Kidney (tissue), 14 donors: ENCODE data around the gene GGCX. TPM values are rescaled to one million over a fixed set of nuclear protein-coding genes. Genes with fewer than 3 reads are reported as not detected.

Experiments used
- DNase-seq, 5 donors: peaks; one replicate each; pipeline ENCODE4 v3.0.0-alpha.2; 2013 to 2020
- FAIRE-seq: peaks from 2 replicates; lab custom pipeline; 2012; peaks lifted over from hg19 to GRCh38; lab: Jason Lieb, UNC
- H3K27ac ChIP-seq, 2 donors: one replicate each; pipeline ENCODE4 v1.7.0; 2013; ENCODE audit warnings: low read depth in 2 of 2, low read length in 2 of 2, inconsistent platforms in 1 of 2
- H3K27me3 ChIP-seq: one replicate; pipeline ENCODE4 v1.7.1; 2013; ENCODE audit warnings: low read length, inconsistent platforms; ENCODE audit not compliant: control insufficient read depth, insufficient read depth
- H3K36me3 ChIP-seq, 3 donors: one replicate each; pipeline versions ENCODE4 v1.7.0 to v1.7.1; 2013; ENCODE audit warnings: low read length in 3 of 3, control low read depth in 1 of 3, inconsistent platforms in 1 of 3; ENCODE audit not compliant: insufficient read depth in 3 of 3, control insufficient read depth in 2 of 3
- H3K4me1 ChIP-seq, 3 donors: one replicate each; pipeline versions ENCODE4 v1.7.0 to v1.7.1; 2013; ENCODE audit warnings: low read length in 3 of 3, inconsistent platforms in 1 of 3, low read depth in 1 of 3; ENCODE audit not compliant: control insufficient read depth in 2 of 3, insufficient read depth in 2 of 3
- H3K4me3 ChIP-seq, 3 donors: one replicate each; pipeline versions ENCODE4 v1.7.0 to v1.8.1; 2013; ENCODE audit warnings: low read length in 3 of 3, control low read depth in 1 of 3, inconsistent platforms in 1 of 3
- H3K9ac ChIP-seq, 3 donors: one replicate each; pipeline versions ENCODE4 v1.7.0 to v1.7.1; 2013; ENCODE audit warnings: low read length in 3 of 3, control low read depth in 1 of 3, inconsistent platforms in 1 of 3
- H3K9me3 ChIP-seq, 3 donors: one replicate each; pipeline versions ENCODE4 v1.7.0 to v1.7.1; 2013; ENCODE audit warnings: low read length in 3 of 3, control low read depth in 1 of 3, inconsistent platforms in 1 of 3; ENCODE audit not compliant: control insufficient read depth in 2 of 3, insufficient read depth in 1 of 3
- CTCF ChIP-seq: IDR thresholded peaks from 3 replicates; pipeline ENCODE4 v1.5.1; 2012; ENCODE audit warnings: mild to moderate bottlenecking, moderate library complexity, borderline replicate concordance; ENCODE audit not compliant: insufficient read depth; ENCODE audit errors: extremely low read depth
- intact Hi-C: fragments of 100-400 bp; cut with DNase I; formaldehyde crosslinking; loops from one replicate; pipeline ENCODE4 v1.11.1; 2022
- polyA plus RNA-seq: library from polyadenylated mRNA; stranded (reverse); fragments of 350-450 nt; fragmentation: Illumina TruSeq; extraction: RNeasy Lipid Tissue Mini Kit (QIAGEN cat#74804); gene quantifications from one replicate; pipeline ENCODE4 v1.2.3, GENCODE V29; 2014; ENCODE audit warnings: low read depth, low replicate concordance; ENCODE audit not compliant: insufficient read depth
- total RNA-seq: library from RNA; stranded (reverse); fragmentation: NEBNext Ultra II Directional; extraction: Animal tissue kit (Norgen Biotek cat#: 25700); gene quantifications from one replicate; pipeline ENCODE4 v1.2.1, GENCODE V29; 2021
- donor health status: control.
- donor health status: control.
- donor health status: control.
- donor health status: control.
- donor health status: control.
- donor health status: DM: yes; HTN: yes; CAD: no.
- donor health status: Normal renal cell carcinoma (clear cell type).

Gene GGCX
- total and polyA plus RNA-seq, 2 donors from 2014 or later, result 27.8 to 50.7 TPM

DNA sequence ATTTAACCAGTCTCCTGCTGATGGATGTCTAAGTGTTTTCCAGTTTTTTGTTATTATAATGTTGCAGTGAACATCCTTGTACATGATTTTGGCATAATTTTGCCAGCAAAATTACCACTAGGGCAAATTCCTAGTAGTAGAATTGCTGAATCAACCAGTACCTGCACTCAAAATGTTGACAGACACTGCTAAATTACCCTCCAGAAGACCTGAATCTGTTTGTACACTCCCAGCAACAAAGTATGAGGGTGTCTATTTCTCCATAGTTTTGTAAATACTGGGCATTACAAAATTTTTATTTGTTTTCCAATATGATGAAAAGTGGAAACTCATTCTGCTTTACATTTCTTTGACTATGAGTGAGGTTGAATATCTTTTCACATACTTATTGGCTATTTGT lies 33.5 kb downstream of the GGCX start:
- DNase-seq (no peak), FAIRE-seq (no peak)
- H3K4me3 ChIP-seq, result no peak overlapping the region
- intact Hi-C loops, result no loop called here
- no peak for TF ChIP-seq CTCF
- H3K36me3 ChIP-seq, result no peaks in the 10 kb centered on the region
- no peak overlapping the region for H3K27ac ChIP-seq
- H3K4me1 ChIP-seq, result peaks cover 0 to 11% (median 0%) of the 10 kb centered on the region in 3 donors
- H3K9me3 ChIP-seq, result no peaks in the 10 kb centered on the region
- no peak overlapping the region for H3K9ac ChIP-seq
- H3K27me3 ChIP-seq, result no peaks in the 10 kb centered on the region

- DNase-seq, result no peak
- H3K27me3 ChIP-seq, result no peaks in the 10 kb centered on the region
- H3K27ac ChIP-seq, result no peak overlapping the region
- FAIRE-seq, result no peak
- H3K4me1 ChIP-seq, result peaks cover 0 to 11% (median 0%) of the 10 kb centered on the region in 3 donors
- no peak overlapping the region for H3K9ac ChIP-seq
- no peaks in the 10 kb centered on the region for H3K9me3 ChIP-seq
- no peak overlapping the region for H3K4me3 ChIP-seq
- intact Hi-C loops, result no loop called here
- TF ChIP-seq CTCF, result no peak
- no peaks in the 10 kb centered on the region for H3K36me3 ChIP-seq
These were observed 35.7 kb downstream of the GGCX start for GRCh38 chr2:85525567-85525966.

DNA sequence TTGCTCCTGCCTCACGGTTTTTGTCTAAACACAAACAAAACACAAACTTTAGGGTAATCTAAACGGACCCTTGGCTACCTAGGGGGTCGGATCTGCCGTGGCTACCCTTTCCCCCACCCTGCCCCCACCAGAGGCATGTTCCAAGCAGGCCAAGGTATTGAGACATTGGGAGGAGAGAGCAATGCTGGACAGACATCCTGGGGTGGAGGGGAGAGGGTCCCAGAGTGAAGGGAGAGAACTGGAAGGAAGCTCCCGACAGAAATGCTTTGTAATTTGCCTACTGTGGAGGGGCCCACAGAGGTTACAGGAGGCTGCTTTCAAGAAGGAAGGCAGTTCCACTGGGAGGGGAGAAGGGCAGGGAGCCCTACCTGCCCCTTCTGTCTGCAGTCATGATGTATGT lies 36.3 kb downstream of the GGCX start:
- intact Hi-C loops, result no loop called here
- FAIRE-seq, result no peak
- no peak overlapping the region for H3K4me3 ChIP-seq
- H3K27ac ChIP-seq, result peak overlapping the region in 1 of 2 donors; percentile 47
- no peaks in the 10 kb centered on the region for H3K27me3 ChIP-seq
- peak overlapping the region in 2 of 3 donors; percentile 16 to 40 for H3K9ac ChIP-seq
- peaks cover 0 to 11% (median 0%) of the 10 kb centered on the region in 3 donors for H3K4me1 ChIP-seq
- DNase-seq, result no peak
- no peaks in the 10 kb centered on the region for H3K9me3 ChIP-seq
- TF ChIP-seq CTCF, result no peak
- no peaks in the 10 kb centered on the region for H3K36me3 ChIP-seq

GRCh38 chr2:85524336-85524908 lies 36.9 kb downstream of the GGCX start:
- H3K36me3 ChIP-seq, result no peaks in the 10 kb centered on the region
- H3K4me1 ChIP-seq, result peaks cover 0 to 11% (median 0%) of the 10 kb centered on the region in 3 donors
- DNase-seq, result peak in 4 of 5 donors; percentile 56 to 67 (median 63)
- H3K27me3 ChIP-seq, result no peaks in the 10 kb centered on the region
- no peak for FAIRE-seq
- TF ChIP-seq CTCF, result no peak
- no peaks in the 10 kb centered on the region for H3K9me3 ChIP-seq
- H3K9ac ChIP-seq, result no peak overlapping the region
- intact Hi-C loops, result no loop called here
- no peak overlapping the region for H3K4me3 ChIP-seq
- H3K27ac ChIP-seq, result no peak overlapping the region
